GM13977 (cell line): ENCODE data around the gene SHROOM3.
"Not testable (repeated sequence)": the region's sequence is repeated elsewhere in the genome, so short reads cannot be mapped to it uniquely, and the experiment has no call there.

Experiments used
- DNase-seq: peaks from one replicate; pipeline ENCODE4 v3.0.0; 2012; ENCODE audit warnings: low spot score
- CTCF ChIP-seq: IDR thresholded peaks from 2 replicates; pipeline ENCODE4 v1.5.1; 2012; ENCODE audit warnings: mild to moderate bottlenecking, control low read depth; ENCODE audit not compliant: insufficient read depth; ENCODE audit errors: extremely low read depth, missing control alignments
- in situ Hi-C: fragments of 300-500 bp; cut with MboI; formaldehyde crosslinking; loops from one replicate; pipeline ENCODE4 v1.12.0; 2022; ENCODE audit warnings: low sequenced_read_pairs, low pct_unique_long_range_greater_than_20kb, mixed read lengths, inconsistent platforms; ENCODE audit not compliant: unreplicated experiment

The SHROOM3 gene

DNA sequence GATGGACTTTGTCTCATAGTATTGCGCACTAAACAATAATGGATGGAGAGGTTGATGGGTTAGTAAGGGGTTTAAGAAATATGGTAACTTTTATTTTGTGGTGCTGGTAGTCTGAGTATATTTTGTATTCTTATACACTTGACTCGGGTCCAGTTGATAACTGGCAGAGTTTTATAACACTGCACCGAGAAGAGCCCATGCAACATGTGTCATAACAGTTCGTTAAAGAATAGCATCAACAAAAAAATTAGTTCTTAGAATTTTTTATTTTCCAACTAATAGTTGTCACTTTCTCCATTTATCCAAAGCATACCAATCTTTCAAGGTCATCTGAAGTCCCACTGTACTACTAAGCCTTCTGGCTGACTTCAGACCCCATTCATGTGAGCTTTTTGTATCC lies 287.8 kb downstream of the SHROOM3 start:
- in situ Hi-C loops = no loop called here
- TF ChIP-seq CTCF = no peak
- no peak for DNase-seq

DNA sequence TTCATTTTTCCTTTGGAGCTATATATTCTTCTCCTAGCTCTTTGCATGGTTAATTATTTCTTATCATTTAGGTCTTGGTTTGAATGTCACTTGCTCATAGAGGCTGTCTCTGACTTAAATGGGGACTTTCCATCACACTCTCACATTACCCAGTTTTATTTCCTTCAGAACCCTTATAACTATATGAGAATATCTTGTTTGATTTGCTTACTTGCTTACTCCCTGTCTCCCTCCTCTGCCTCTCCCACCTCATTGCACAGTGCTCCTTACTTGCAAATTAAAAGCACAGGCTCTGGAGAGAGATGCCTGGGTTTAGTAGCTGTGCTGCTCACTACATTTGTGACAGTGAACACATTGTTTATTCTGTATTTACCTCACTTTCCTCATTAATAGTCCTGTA lies 288.3 kb downstream of the SHROOM3 start:
- no peak for DNase-seq
- in situ Hi-C loops = no loop called here
- TF ChIP-seq CTCF = peak; percentile 15

GRCh38 chr4:76723924-76724323 lies 288.9 kb downstream of the SHROOM3 start:
- in situ Hi-C loops = no loop called here

GRCh38 chr4:76725039-76725438 lies 290.0 kb downstream of the SHROOM3 start:
- TF ChIP-seq CTCF = no peak
- in situ Hi-C loops = no loop called here

More at GRCh38 chr4:76723924-76724323, 288.9 kb downstream of the SHROOM3 start:
- no peak for DNase-seq
- TF ChIP-seq CTCF = no peak

DNA sequence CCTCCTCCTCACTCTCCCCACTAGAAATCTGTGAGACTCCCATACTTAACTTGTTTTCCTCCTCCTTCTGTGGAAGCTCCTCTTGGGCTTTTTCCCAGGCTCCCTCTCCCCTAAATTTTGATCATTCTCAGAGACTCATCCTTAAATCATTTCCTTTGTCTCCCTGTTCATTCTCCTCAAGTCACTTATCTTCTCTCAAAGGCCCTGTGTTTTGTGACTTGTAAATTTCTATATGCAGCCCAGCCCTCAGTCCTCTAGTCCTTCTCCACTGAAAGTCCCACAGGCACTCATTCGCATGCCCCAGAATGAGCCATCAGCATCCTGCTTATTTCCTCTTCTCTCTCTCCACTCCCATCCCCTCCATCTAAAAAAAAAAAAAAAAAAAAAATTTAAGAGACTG lies 291.1 kb downstream of the SHROOM3 start:
- in situ Hi-C loops = no loop called here
- TF ChIP-seq CTCF = no peak
- no peak for DNase-seq

More at GRCh38 chr4:76725039-76725438, 290.0 kb downstream of the SHROOM3 start:
- DNase-seq = no peak

GRCh38 chr4:76726631-76727030 lies 291.6 kb downstream of the SHROOM3 start:
- no peak for TF ChIP-seq CTCF
- in situ Hi-C loops = no loop called here
- DNase-seq = no peak

- in situ Hi-C loops, DNase-seq: not testable (repeated sequence)
These were observed 292.9 kb downstream of the SHROOM3 start for GRCh38 chr4:76727934-76728333.
